ENCODE measurements around the gene IFNGR2. TPM values are rescaled to one million over a fixed set of nuclear protein-coding genes. Genes with fewer than 3 reads are reported as not detected.
A peak's percentile ranks its signal among the peaks of the same experiment; 100 is the strongest.

The IFNGR2 gene
- total and polyA plus RNA-seq, 2 of the 13 experiments (the other 11 are each of a cell fraction or from before 2014, with no cell fraction given) = 61.3 to 117 TPM

GRCh38 chr21:33412832-33413519 is 9.8 kb downstream of the IFNGR2 start (continued):
- TF ChIP-seq ZNF597 (CRISPR knock-in tag; IDR thresholded peaks at IDR 0.05) (no peak), E2F5 (CRISPR knock-in tag; conservative IDR thresholded peaks at IDR 0.05) (0 out of 2 replicates have a peak, but pooled peaks have one; percentile 28), NCOA1 (CRISPR knock-in tag; IDR thresholded peaks at IDR 0.05) (no peak), DRAP1 (CRISPR knock-in tag; IDR thresholded peaks at IDR 0.05) (peak; percentile 44; the same call in 1 of the 2 replicates), ZNF543 (CRISPR knock-in tag; IDR thresholded peaks at IDR 0.05) (no peak), CHD4 (IDR thresholded peaks at IDR 0.05; ENCODE audit: borderline replicate concordance, low read length) (0 out of 2 replicates have a peak, but pooled peaks have one; percentile 18), CREB3 (CRISPR knock-in tag; IDR thresholded peaks at IDR 0.05) (no peak), CHD2 (IDR thresholded peaks at IDR 0.05; ENCODE audit: low read depth, low read length) (no peak), ZNF672 (CRISPR knock-in tag; IDR thresholded peaks at IDR 0.05) (no peak), ADNP (CRISPR knock-in tag; IDR thresholded peaks at IDR 0.05) (no peak), ZNF33B (CRISPR knock-in tag; IDR thresholded peaks at IDR 0.05) (peak; percentile 56; the same call in 1 of the 2 replicates), HMGA1 (CRISPR knock-in tag; conservative IDR thresholded peaks at IDR 0.05) (no peak), LCORL (IDR thresholded peaks at IDR 0.05) (no peak), LCORL (CRISPR knock-in tag; IDR thresholded peaks at IDR 0.05) (peak; percentile 92), IRF1 (CRISPR knock-in tag; IDR thresholded peaks at IDR 0.05; ENCODE audit: low read depth) (no peak), MZF1 (CRISPR knock-in tag; IDR thresholded peaks at IDR 0.05; ENCODE audit: borderline replicate concordance) (no peak), ZNF460 (CRISPR knock-in tag; IDR thresholded peaks at IDR 0.05; ENCODE audit: borderline replicate concordance) (no peak; the same call in 1 of the 2 replicates), ZNF660 (CRISPR knock-in tag; IDR thresholded peaks at IDR 0.05; ENCODE audit: borderline replicate concordance, low read depth) (no peak), SRSF1 (optimal IDR thresholded peaks at IDR 0.05; ENCODE audit: low read depth, low read length) (no peak), MAFK (conservative IDR thresholded peaks at IDR 0.05 in 1 of 2, IDR thresholded peaks at IDR 0.05 in 1 of 2; ENCODE audit: low read length in 2 of 2) (no peak), MLXIP (CRISPR knock-in tag; IDR thresholded peaks at IDR 0.05; ENCODE audit: borderline replicate concordance) (no peak), ZFY (CRISPR knock-in tag; IDR thresholded peaks at IDR 0.05) (peak; percentile 82), KLF12 (CRISPR knock-in tag; IDR thresholded peaks at IDR 0.05; ENCODE audit: borderline replicate concordance) (no peak)

Data from HepG2 (cell line).